ENCODE data around the gene SHH. TPM values are rescaled to one million over a fixed set of nuclear protein-coding genes. Genes with fewer than 3 reads are reported as not detected.

The SHH gene
- total RNA-seq, 1 experiment from 2014 or later, result 0.26 TPM

- CTCF ChIA-PET, result no interaction called here
- TF ChIP-seq ATF3 (CRISPR knock-in tag; conservative IDR thresholded peaks at IDR 0.05) (no peak), ELF4 (CRISPR knock-in tag; IDR thresholded peaks at IDR 0.05; ENCODE audit: low read depth) (no peak)
These were observed 11.5 kb downstream of the SHH start for GRCh38 chr7:155800741-155801267.

GRCh38 chr7:155800301-155800700 lies 12.0 kb downstream of the SHH start:
- Mint-ChIP-seq H3K27me3 (ENCODE audit: low read depth) (peaks cover 89% of the 10 kb centered on the region), H3K4me3 (no peak overlapping the region), H3K4me1 (peaks cover 4% of the 10 kb centered on the region), H3K36me3 (no peaks in the 10 kb centered on the region), H3K27ac (no peak overlapping the region), H3K9me3 (no peaks in the 10 kb centered on the region)
- ATAC-seq, result no peak
- POLR2A ChIA-PET, result no interaction called here
- CTCF ChIA-PET, result no interaction called here
- no peak for TF ChIP-seq E2F5 (CRISPR knock-in tag; IDR thresholded peaks at IDR 0.05)
- no peak for TF ChIP-seq ZBTB43 (CRISPR knock-in tag; IDR thresholded peaks at IDR 0.05)
- TF ChIP-seq ZNF121 (CRISPR knock-in tag; IDR thresholded peaks at IDR 0.05), result no peak
- no peak for TF ChIP-seq E2F1 (CRISPR knock-in tag; IDR thresholded peaks at IDR 0.05)
- no peak for TF ChIP-seq ZNF532 (CRISPR knock-in tag; IDR thresholded peaks at IDR 0.05; ENCODE audit: borderline replicate concordance)
- no peak for TF ChIP-seq ATF2 (CRISPR knock-in tag; IDR thresholded peaks at IDR 0.05; ENCODE audit: borderline replicate concordance, low read depth)
- no peak for TF ChIP-seq CBFB (CRISPR knock-in tag; IDR thresholded peaks at IDR 0.05; ENCODE audit: low read depth)
- TF ChIP-seq PRRX2 (CRISPR knock-in tag; IDR thresholded peaks at IDR 0.05), result no peak
- TF ChIP-seq ZNF512 (CRISPR knock-in tag; IDR thresholded peaks at IDR 0.05; ENCODE audit: borderline replicate concordance), result no peak
- TF ChIP-seq ZSCAN18 (CRISPR knock-in tag; IDR thresholded peaks at IDR 0.05), result no peak
- no peak for TF ChIP-seq ATF1 (CRISPR knock-in tag; IDR thresholded peaks at IDR 0.05)
- no peak for TF ChIP-seq MAX (CRISPR knock-in tag; IDR thresholded peaks at IDR 0.05)
- TF ChIP-seq ZNF671 (CRISPR knock-in tag; IDR thresholded peaks at IDR 0.05), result no peak
- no peak for TF ChIP-seq SP1 (CRISPR knock-in tag; conservative IDR thresholded peaks at IDR 0.05)
- no peak for TF ChIP-seq HMGXB4 (CRISPR knock-in tag; IDR thresholded peaks at IDR 0.05)
- no peak for DNase-seq (ENCODE audit: low spot score)

More at GRCh38 chr7:155800741-155801267, 11.5 kb downstream of the SHH start:
- Mint-ChIP-seq H3K4me3 (no peak overlapping the region), H3K27ac (no peak overlapping the region), H3K27me3 (ENCODE audit: low read depth) (peaks cover 91% of the 10 kb centered on the region), H3K9me3 (no peaks in the 10 kb centered on the region), H3K36me3 (no peaks in the 10 kb centered on the region), H3K4me1 (peaks cover 4% of the 10 kb centered on the region)
- DNase-seq (ENCODE audit: low spot score) (no peak), ATAC-seq (no peak)
- POLR2A ChIA-PET, result no interaction called here

Measured in WTC11 (cell line).